GM23248 (cell line): Measurements from ENCODE around the gene GYPA.

ENCODE experiments used
- EZH2 ChIP-seq: fragments of 200-600 bp; sonication (generic); IDR thresholded peaks from 2 replicates; pipeline ENCODE4 v1.6.1; 2018; ENCODE audit warnings: antibody characterized with exemption, mild to moderate bottlenecking; ENCODE audit not compliant: insufficient read depth, poor library complexity, severe bottlenecking
- EZH2phosphoT487 ChIP-seq: fragments of 200-600 bp; sonication (generic); IDR thresholded peaks from 2 replicates; pipeline ENCODE4 v1.6.1; 2018; ENCODE audit warnings: antibody characterized with exemption, moderate library complexity, mild to moderate bottlenecking, low read depth; ENCODE audit not compliant: insufficient read depth

GRCh38 chr4:144176476-144176875 lies 36.0 kb upstream of the GYPA start:
- TF ChIP-seq EZH2 (no peak), EZH2phosphoT487 (no peak)
